ENCODE measurements around the gene TMEM272. TPM values are rescaled to one million over a fixed set of nuclear protein-coding genes. Genes with fewer than 3 reads are reported as not detected.

The TMEM272 gene
- total and polyA plus RNA-seq, 2 experiments from 2014 or later, result 0.11 to 0.76 TPM

DNA sequence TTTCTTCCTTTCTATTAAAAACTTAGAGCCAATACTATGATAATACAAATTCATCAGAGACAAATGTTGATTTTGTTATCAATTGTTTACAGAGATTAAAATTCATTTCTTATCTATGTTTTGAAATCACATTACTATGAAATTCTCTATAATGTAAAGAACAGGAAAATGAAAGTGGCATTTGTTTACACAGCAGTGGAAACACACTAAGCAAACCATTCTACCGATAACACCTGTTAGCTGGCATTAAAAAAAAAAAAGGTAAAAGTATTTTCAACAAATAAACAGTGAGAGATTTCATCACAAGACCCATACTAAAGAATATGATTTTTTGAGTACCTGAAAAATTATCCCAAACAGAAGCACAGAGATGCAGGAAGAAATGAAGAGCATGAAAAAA is 12.0 kb upstream of the TMEM272 start:
- Mint-ChIP-seq H3K4me1 (peaks cover 11% of the 10 kb centered on the region; the same call in 2 of the 3 replicates), H3K27ac (no peak overlapping the region), H3K27me3 (ENCODE audit: insufficient read depth, low read depth, poor library complexity) (peaks cover 6% of the 10 kb centered on the region), H3K36me3 (ENCODE audit: low read depth) (no peaks in the 10 kb centered on the region), H3K9me3 (no peaks in the 10 kb centered on the region), H3K4me3 (no peak overlapping the region)
- no peak overlapping the region for H3K4me2 ChIP-seq
- H3K36me3 ChIP-seq (ENCODE audit: insufficient read depth), result no peaks in the 10 kb centered on the region
- H3F3A ChIP-seq (replicated peaks; ENCODE audit: low read depth), result no peaks in the 10 kb centered on the region
- ATAC-seq (no peak), DNase-seq (ENCODE audit: low spot score) (no peak)
- no peak overlapping the region for H3K27ac ChIP-seq (ENCODE audit: low read depth)
- no peak overlapping the region for H2AFZ ChIP-seq
- no peak overlapping the region for H3K4me3 ChIP-seq
- H3K27me3 ChIP-seq (ENCODE audit: insufficient read depth), result no peaks in the 10 kb centered on the region
- H3K79me2 ChIP-seq (replicated peaks; ENCODE audit: insufficient read depth), result no peaks in the 10 kb centered on the region
- no peaks in the 10 kb centered on the region for H4K20me1 ChIP-seq (replicated peaks; ENCODE audit: insufficient read depth)
- TF ChIP-seq CREB1 (CRISPR knock-in tag; IDR thresholded peaks at IDR 0.05; ENCODE audit: low read depth) (no peak), NANOG (IDR thresholded peaks at IDR 0.05; ENCODE audit: borderline replicate concordance) (no peak), ZNF331 (CRISPR knock-in tag; IDR thresholded peaks at IDR 0.05; ENCODE audit: low read depth) (no peak), STAT1 (IDR thresholded peaks at IDR 0.05; ENCODE audit: unreplicated experiment) (no peak), EZH2phosphoT487 (IDR thresholded peaks at IDR 0.05; ENCODE audit: unreplicated experiment) (no peak), ZNF114 (CRISPR knock-in tag; IDR thresholded peaks at IDR 0.05) (no peak)
- TF ChIP-seq, protein P1, sequence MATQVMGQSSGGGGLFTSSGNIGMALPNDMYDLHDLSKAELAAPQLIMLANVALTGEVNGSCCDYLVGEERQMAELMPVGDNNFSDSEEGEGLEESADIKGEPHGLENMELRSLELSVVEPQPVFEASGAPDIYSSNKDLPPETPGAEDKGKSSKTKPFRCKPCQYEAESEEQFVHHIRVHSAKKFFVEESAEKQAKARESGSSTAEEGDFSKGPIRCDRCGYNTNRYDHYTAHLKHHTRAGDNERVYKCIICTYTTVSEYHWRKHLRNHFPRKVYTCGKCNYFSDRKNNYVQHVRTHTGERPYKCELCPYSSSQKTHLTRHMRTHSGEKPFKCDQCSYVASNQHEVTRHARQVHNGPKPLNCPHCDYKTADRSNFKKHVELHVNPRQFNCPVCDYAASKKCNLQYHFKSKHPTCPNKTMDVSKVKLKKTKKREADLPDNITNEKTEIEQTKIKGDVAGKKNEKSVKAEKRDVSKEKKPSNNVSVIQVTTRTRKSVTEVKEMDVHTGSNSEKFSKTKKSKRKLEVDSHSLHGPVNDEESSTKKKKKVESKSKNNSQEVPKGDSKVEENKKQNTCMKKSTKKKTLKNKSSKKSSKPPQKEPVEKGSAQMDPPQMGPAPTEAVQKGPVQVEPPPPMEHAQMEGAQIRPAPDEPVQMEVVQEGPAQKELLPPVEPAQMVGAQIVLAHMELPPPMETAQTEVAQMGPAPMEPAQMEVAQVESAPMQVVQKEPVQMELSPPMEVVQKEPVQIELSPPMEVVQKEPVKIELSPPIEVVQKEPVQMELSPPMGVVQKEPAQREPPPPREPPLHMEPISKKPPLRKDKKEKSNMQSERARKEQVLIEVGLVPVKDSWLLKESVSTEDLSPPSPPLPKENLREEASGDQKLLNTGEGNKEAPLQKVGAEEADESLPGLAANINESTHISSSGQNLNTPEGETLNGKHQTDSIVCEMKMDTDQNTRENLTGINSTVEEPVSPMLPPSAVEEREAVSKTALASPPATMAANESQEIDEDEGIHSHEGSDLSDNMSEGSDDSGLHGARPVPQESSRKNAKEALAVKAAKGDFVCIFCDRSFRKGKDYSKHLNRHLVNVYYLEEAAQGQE (IDR thresholded peaks at IDR 0.05; ENCODE audit: unreplicated experiment), result no peak
- TF ChIP-seq, protein P2, sequence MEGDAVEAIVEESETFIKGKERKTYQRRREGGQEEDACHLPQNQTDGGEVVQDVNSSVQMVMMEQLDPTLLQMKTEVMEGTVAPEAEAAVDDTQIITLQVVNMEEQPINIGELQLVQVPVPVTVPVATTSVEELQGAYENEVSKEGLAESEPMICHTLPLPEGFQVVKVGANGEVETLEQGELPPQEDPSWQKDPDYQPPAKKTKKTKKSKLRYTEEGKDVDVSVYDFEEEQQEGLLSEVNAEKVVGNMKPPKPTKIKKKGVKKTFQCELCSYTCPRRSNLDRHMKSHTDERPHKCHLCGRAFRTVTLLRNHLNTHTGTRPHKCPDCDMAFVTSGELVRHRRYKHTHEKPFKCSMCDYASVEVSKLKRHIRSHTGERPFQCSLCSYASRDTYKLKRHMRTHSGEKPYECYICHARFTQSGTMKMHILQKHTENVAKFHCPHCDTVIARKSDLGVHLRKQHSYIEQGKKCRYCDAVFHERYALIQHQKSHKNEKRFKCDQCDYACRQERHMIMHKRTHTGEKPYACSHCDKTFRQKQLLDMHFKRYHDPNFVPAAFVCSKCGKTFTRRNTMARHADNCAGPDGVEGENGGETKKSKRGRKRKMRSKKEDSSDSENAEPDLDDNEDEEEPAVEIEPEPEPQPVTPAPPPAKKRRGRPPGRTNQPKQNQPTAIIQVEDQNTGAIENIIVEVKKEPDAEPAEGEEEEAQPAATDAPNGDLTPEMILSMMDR (conservative IDR thresholded peaks at IDR 0.05; ENCODE audit: low read depth in 2 of 2), result no peak
- no peaks in the 10 kb centered on the region for H3K9me2 ChIP-seq (ENCODE audit: insufficient read depth)
- H3K4me1 ChIP-seq (ENCODE audit: insufficient read depth), result peaks cover 3% of the 10 kb centered on the region; the same call in 1 of the 2 replicates

DNA sequence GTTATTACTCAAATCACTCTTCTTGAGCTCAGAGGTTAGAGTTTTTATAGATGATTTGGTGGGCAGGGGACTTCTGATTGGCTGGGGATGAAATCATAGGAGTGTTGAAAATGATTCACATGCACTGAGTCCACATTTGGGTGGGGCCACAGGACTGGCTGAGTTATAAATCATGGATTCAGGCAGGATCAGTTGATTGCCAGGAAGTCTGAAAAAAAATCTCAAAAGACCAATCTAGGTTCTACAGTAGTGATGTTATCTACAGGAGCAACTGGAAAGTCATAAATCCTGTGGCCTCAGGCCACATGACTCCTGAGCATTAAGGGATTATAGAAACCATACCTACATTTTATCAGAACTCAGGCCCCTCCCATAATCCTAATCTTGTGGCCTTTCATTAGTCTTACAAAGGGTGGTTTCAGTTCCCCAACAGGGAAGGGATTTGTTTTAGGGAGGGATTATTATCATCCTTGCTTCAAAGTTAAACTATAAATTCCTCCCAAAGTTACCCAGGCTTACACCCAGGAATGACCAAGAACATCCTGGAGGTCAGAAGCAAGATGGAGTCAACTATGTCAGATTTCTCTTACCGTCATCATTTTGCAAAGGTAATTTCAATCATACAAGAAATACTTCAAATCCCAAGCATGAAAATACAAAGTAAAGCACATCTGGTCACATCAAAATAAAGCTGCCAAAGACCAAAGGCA is 11.2 kb upstream of the TMEM272 start:
- Histone ChIP-seq H3K27me3 (ENCODE audit: insufficient read depth) (no peaks in the 10 kb centered on the region), H3F3A (replicated peaks; ENCODE audit: low read depth) (no peaks in the 10 kb centered on the region), H3K4me2 (no peak overlapping the region), H4K20me1 (replicated peaks; ENCODE audit: insufficient read depth) (no peaks in the 10 kb centered on the region), H3K27ac (ENCODE audit: low read depth) (no peak overlapping the region), H3K36me3 (ENCODE audit: insufficient read depth) (no peaks in the 10 kb centered on the region), H3K4me3 (no peak overlapping the region), H3K79me2 (replicated peaks; ENCODE audit: insufficient read depth) (no peaks in the 10 kb centered on the region), H3K9me2 (ENCODE audit: insufficient read depth) (no peaks in the 10 kb centered on the region), H3K4me1 (ENCODE audit: insufficient read depth) (peaks cover 3% of the 10 kb centered on the region; the same call in 1 of the 2 replicates), H2AFZ (no peak overlapping the region)
- H3K4me3 Mint-ChIP-seq, result no peak overlapping the region
- ATAC-seq (no peak), DNase-seq (ENCODE audit: low spot score) (no peak)
- H3K36me3 Mint-ChIP-seq (ENCODE audit: low read depth), result no peaks in the 10 kb centered on the region
- no peaks in the 10 kb centered on the region for H3K9me3 Mint-ChIP-seq
- H3K4me1 Mint-ChIP-seq, result peaks cover 11% of the 10 kb centered on the region; the same call in 2 of the 3 replicates
- peaks cover 6% of the 10 kb centered on the region for H3K27me3 Mint-ChIP-seq (ENCODE audit: insufficient read depth, low read depth, poor library complexity)
- no peak overlapping the region for H3K27ac Mint-ChIP-seq
- TF ChIP-seq, protein P1 (IDR thresholded peaks at IDR 0.05; ENCODE audit: unreplicated experiment), result no peak
- no peak for TF ChIP-seq ZNF114 (CRISPR knock-in tag; IDR thresholded peaks at IDR 0.05)
- TF ChIP-seq, protein P3, sequence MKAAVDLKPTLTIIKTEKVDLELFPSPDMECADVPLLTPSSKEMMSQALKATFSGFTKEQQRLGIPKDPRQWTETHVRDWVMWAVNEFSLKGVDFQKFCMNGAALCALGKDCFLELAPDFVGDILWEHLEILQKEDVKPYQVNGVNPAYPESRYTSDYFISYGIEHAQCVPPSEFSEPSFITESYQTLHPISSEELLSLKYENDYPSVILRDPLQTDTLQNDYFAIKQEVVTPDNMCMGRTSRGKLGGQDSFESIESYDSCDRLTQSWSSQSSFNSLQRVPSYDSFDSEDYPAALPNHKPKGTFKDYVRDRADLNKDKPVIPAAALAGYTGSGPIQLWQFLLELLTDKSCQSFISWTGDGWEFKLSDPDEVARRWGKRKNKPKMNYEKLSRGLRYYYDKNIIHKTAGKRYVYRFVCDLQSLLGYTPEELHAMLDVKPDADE (IDR thresholded peaks at IDR 0.05), result no peak
- no peak for TF ChIP-seq CREB1 (CRISPR knock-in tag; IDR thresholded peaks at IDR 0.05; ENCODE audit: low read depth)
- no peak for TF ChIP-seq EZH2 (IDR thresholded peaks at IDR 0.05; ENCODE audit: low read depth, unreplicated experiment)

Data from GM23338 (cell line).